GM12878 (cell line): ENCODE results near the gene CLEC18B. TPM values are rescaled to one million over a fixed set of nuclear protein-coding genes. Genes with fewer than 3 reads are reported as not detected.

Experiments used
- ATAC-seq: fragments of 200-7000 bp; cut with Tn5 transposase; 3 replicates; pipeline ENCODE4 v1.9.1; 2020; ENCODE audit warnings: mild to moderate bottlenecking, moderate library complexity
- BruUV-seq: library from RNA; stranded (reverse); fragments of 400-500 nt; replicated peaks from 2 replicates; lab custom pipeline; 2021; lab: Mats Ljungman, UMichigan
- CTCF ChIA-PET: fragments of 300-600 bp; sonication (Branson Sonifier 250); formaldehyde crosslinking; extraction: SDS; loops from one replicate; lab custom pipeline; 2021; ENCODE audit warnings: inconsistent platforms; lab: Yijun Ruan, JAX
- POLR2A ChIA-PET: fragments of 350-600 bp; formaldehyde crosslinking; extraction: SDS; loops from one replicate; lab custom pipeline; 2021; ENCODE audit warnings: inconsistent platforms; lab: Charles Lee
- RAD21 ChIA-PET: fragments of 300-600 bp; sonication (Branson Sonifier 250); formaldehyde crosslinking; loops from one replicate; lab custom pipeline; 2023; ENCODE audit warnings: antibody characterized with exemption; ENCODE audit not compliant: unreplicated experiment; lab: Charles Lee
- SMC1A ChIA-PET: fragments of 300-600 bp; sonication (Branson Sonifier 250); formaldehyde crosslinking; loops from one replicate; lab custom pipeline; 2023; ENCODE audit not compliant: unreplicated experiment, uncharacterized antibody; lab: Charles Lee
- DNase-seq: peaks from one replicate; pipeline ENCODE4 v3.0.0-alpha.2; 2011; ENCODE audit warnings: low read depth, low spot score
- FAIRE-seq: peaks from 3 replicates; lab custom pipeline; 2011; peaks lifted over from hg19 to GRCh38; lab: Jason Lieb, UNC
- H2AFZ ChIP-seq: 2 replicates; pipeline ENCODE4 v1.6.0; 2011; ENCODE audit warnings: low read depth, low read length, control low read depth; ENCODE audit not compliant: control insufficient read depth
- H3K27ac ChIP-seq: 2 replicates; pipeline ENCODE4 v1.5.1; 2011; ENCODE audit warnings: control low read depth; ENCODE audit not compliant: control insufficient read depth, insufficient read depth
- H3K27me3 ChIP-seq, 2 experiments: replicated peaks in 1 of 2; 2 replicates each; pipeline versions ENCODE4 v1.6.0 to v1.6.1; 2011; ENCODE audit warnings: low read length in 1 of 2; ENCODE audit not compliant: control insufficient read depth in 2 of 2, insufficient read depth in 2 of 2
- H3K36me3 ChIP-seq, 2 experiments: 2 replicates each; pipeline ENCODE4 v1.5.1; 2011; ENCODE audit warnings: low read length in 1 of 2; ENCODE audit not compliant: control insufficient read depth in 2 of 2, insufficient read depth in 2 of 2
- H3K4me1 ChIP-seq: 2 replicates; pipeline ENCODE4 v1.6.1; 2011; ENCODE audit warnings: mild to moderate bottlenecking, low read length, moderate library complexity, mixed read lengths; ENCODE audit not compliant: control insufficient read depth, insufficient read depth
- H3K4me2 ChIP-seq: 2 replicates; pipeline ENCODE4 v1.6.0; 2011; ENCODE audit warnings: control low read depth; ENCODE audit not compliant: control insufficient read depth, insufficient read depth
- H3K4me3 ChIP-seq: fragments of 200-600 bp; sonication (generic); 2 replicates; pipeline ENCODE4 v1.5.1; 2016
- H3K79me2 ChIP-seq: 2 replicates; pipeline ENCODE4 v1.6.0; 2011; ENCODE audit warnings: low read length; ENCODE audit not compliant: control insufficient read depth, insufficient read depth
- H3K9ac ChIP-seq: 2 replicates; pipeline ENCODE4 v1.8.0; 2011; ENCODE audit warnings: low read length, control low read depth, mixed read lengths; ENCODE audit not compliant: control insufficient read depth, insufficient read depth
- H3K9me3 ChIP-seq: replicated peaks from 3 replicates; pipeline ENCODE4 v1.5.1; 2011; ENCODE audit warnings: mild to moderate bottlenecking, low read length; ENCODE audit not compliant: control insufficient read depth, insufficient read depth
- H4K20me1 ChIP-seq: 2 replicates; pipeline ENCODE4 v1.6.0; 2011; ENCODE audit not compliant: control insufficient read depth, insufficient read depth
- ATF2 ChIP-seq: IDR thresholded peaks from 2 replicates; pipeline ENCODE4 v1.6.1; 2012; ENCODE audit warnings: low read length, inconsistent platforms
- BACH1 ChIP-seq: fragments of 450-650 bp; IDR thresholded peaks from 2 replicates; pipeline ENCODE4 v1.6.1; 2017; ENCODE audit warnings: mild to moderate bottlenecking, borderline replicate concordance
- BCL3 ChIP-seq: IDR thresholded peaks from 2 replicates; pipeline ENCODE4 v1.6.1; 2011; ENCODE audit warnings: borderline replicate concordance, low read depth, mild to moderate bottlenecking, moderate library complexity, low read length; ENCODE audit not compliant: insufficient read depth, poor library complexity, severe bottlenecking
- CHD4 ChIP-seq: fragments of 200-600 bp; sonication (generic); IDR thresholded peaks from 2 replicates; pipeline ENCODE4 v1.6.1; 2016; ENCODE audit warnings: mild to moderate bottlenecking
- IKZF1 ChIP-seq: fragments of 450-650 bp; conservative IDR thresholded peaks from 2 replicates; pipeline ENCODE4 v1.6.1; 2017; ENCODE audit warnings: antibody characterized with exemption, mild to moderate bottlenecking
- IKZF2 ChIP-seq, 2 experiments: fragments of 450-650 bp; IDR thresholded peaks; 2 replicates each; pipeline ENCODE4 v1.6.1; 2017; ENCODE audit warnings: mild to moderate bottlenecking in 2 of 2, moderate library complexity in 2 of 2
- MAX ChIP-seq: IDR thresholded peaks from 2 replicates; pipeline ENCODE4 v1.6.1; 2012; ENCODE audit warnings: low read depth, low read length, improper control_type of control experiment
- MLLT1 ChIP-seq: fragments of 450-650 bp; IDR thresholded peaks from 2 replicates; pipeline ENCODE4 v1.6.1; 2016; ENCODE audit warnings: mild to moderate bottlenecking
- NR2C2 ChIP-seq: IDR thresholded peaks from 2 replicates; pipeline ENCODE4 v1.6.1; 2011; ENCODE audit warnings: borderline replicate concordance, low read depth; ENCODE audit not compliant: control insufficient read depth, insufficient read length
- RAD51 ChIP-seq: fragments of 450-650 bp; IDR thresholded peaks from 2 replicates; pipeline ENCODE4 v1.6.1; 2016; ENCODE audit warnings: moderate library complexity, mild to moderate bottlenecking, inconsistent platforms
- RELA ChIP-seq: fragments of 450-650 bp; IDR thresholded peaks from 2 replicates; pipeline ENCODE4 v1.8.0; 2014; ENCODE audit warnings: borderline replicate concordance; ENCODE audit not compliant: partially characterized antibody
- RFX5 ChIP-seq: IDR thresholded peaks from 2 replicates; pipeline ENCODE4 v1.6.1; 2011; ENCODE audit warnings: low read depth, low read length, improper control_type of control experiment
- SMC3 ChIP-seq: IDR thresholded peaks from 2 replicates; pipeline ENCODE4 v1.6.1; 2011; ENCODE audit warnings: low read length, improper control_type of control experiment, borderline replicate concordance
- SPI1 ChIP-seq: IDR thresholded peaks from 2 replicates; pipeline ENCODE4 v1.6.1; 2011; ENCODE audit warnings: low read depth, mild to moderate bottlenecking, low read length, moderate library complexity, borderline replicate concordance; ENCODE audit not compliant: insufficient read depth
- STAT1 ChIP-seq: fragments of 450-650 bp; conservative IDR thresholded peaks from 2 replicates; pipeline ENCODE4 v1.6.1; 2014; ENCODE audit warnings: antibody characterized with exemption, mild to moderate bottlenecking
- ZBTB40 ChIP-seq: fragments of 450-650 bp; IDR thresholded peaks from 2 replicates; pipeline ENCODE4 v1.6.1; 2016; ENCODE audit warnings: mild to moderate bottlenecking, moderate library complexity, borderline replicate concordance
- WGBS: methylation state at CpG from one replicate; pipeline ENCODE4 v1.1.6; 2016; ENCODE audit warnings: low lambda C conversion rate; ENCODE audit not compliant: insufficient replicate concordance, insufficient coverage; ENCODE audit errors: missing lambda C conversion rate; 5-methylcytosine and 5-hydroxymethylcytosine counted together
- in situ Hi-C: fragments of 300-500 bp; cut with MboI; formaldehyde crosslinking; loops from 9 replicates; pipeline ENCODE4 v1.14.3; 2018; ENCODE audit warnings: mixed read lengths
- intact Hi-C: fragments of 100-400 bp; cut with micrococcal nuclease; formaldehyde crosslinking; loops from one replicate; pipeline ENCODE4 v1.14.2; 2022; ENCODE audit not compliant: unreplicated experiment
- polyA plus RNA-seq, 11 experiments: library from polyadenylated mRNA; depleted of rRNA in 4 of 11; unstranded in 6 of 11; stranded (reverse) in 5 of 11; fragments of >200 nt; fragmentation: Nextera tagmentation in 4 of 11; fragmentation: Illumina TruSeq in 1 of 11; extraction: Ambion mirVana in 4 of 11; extraction: Trizol in 1 of 11; gene quantifications; 1 replicate in 1 of 11; 2 replicates in 10 of 11; pipeline versions ENCODE4 v1.2.1 to v1.2.3, GENCODE V29; 2011 to 2016; ENCODE audit warnings: inconsistent platforms in 2 of 11, missing spikeins in 2 of 11, low read depth in 1 of 11
- total RNA-seq, 4 experiments: library from RNA; depleted of rRNA in 3 of 4; stranded (reverse); fragments of >200 nt in 3 of 4; fragmentation: Illumina TruSeq in 1 of 4; extraction: Trizol in 1 of 4; gene quantifications; 2 replicates each; pipeline versions ENCODE4 v1.2.1 to v1.2.3, GENCODE V29; 2013 to 2021

Gene CLEC18B
- total and polyA plus RNA-seq, 10 of the 15 experiments (the other 5 are each of a cell fraction or from before 2014, with no cell fraction given): 0.03 to 0.32 (median 0.18) TPM; not detected in 6

- Histone ChIP-seq H3K4me3 (no peak overlapping the region), H4K20me1 (no peaks in the 10 kb centered on the region; the same call in 1 of the 2 replicates), H3K4me1 (peaks cover 19% of the 10 kb centered on the region), H3K27me3 (no peaks in the 10 kb centered on the region), H3K79me2 (no peaks in the 10 kb centered on the region), H3K4me2 (no peak overlapping the region), H3K27ac (no peak overlapping the region), H3K9me3 (no peaks in the 10 kb centered on the region), H2AFZ (no peak overlapping the region), H3K9ac (no peak overlapping the region), H3K36me3 (peaks cover 8 to 47% of the 10 kb centered on the region in 2 experiments; a peak in 3 of 4 replicates)
- no TSS peak for BruUV-seq
- ChIA-PET POLR2A (interaction anchor here (0.6 kb wide), 2 partner anchors 92 to 1194 kb away, joined by 3 to 4 read pairs; no protein-coding TSS in a partner anchor), CTCF (interaction anchor here (0.9 to 1.1 kb wide), 2 partner anchors 10 to 186 kb away, joined by 3 read pairs; no protein-coding TSS in a partner anchor), RAD21 (interaction anchor here (1.0 kb wide), 1 partner anchor 9 kb away, joined by 3 read pairs; no protein-coding TSS in a partner anchor), SMC1A (interaction anchor here (0.9 to 1.3 kb wide), 3 partner anchors 11 to 157 kb away, joined by 3 to 4 read pairs (median 4); no protein-coding TSS in a partner anchor)
- no peak for DNase-seq
- no peak for FAIRE-seq
- no peak for ATAC-seq
- 82% methylated on average over 7 of the region's 7 CpGs for WGBS
- intact Hi-C loops: no loop called here
- in situ Hi-C loops: no loop called here
- TF ChIP-seq BACH1 (no peak), ATF2 (no peak), SPI1 (no peak), CHD4 (no peak), IKZF2 (IDR thresholded peaks at IDR 0.05) (no peak), MAX (no peak), IKZF1 (no peak), RAD51 (no peak), STAT1 (no peak), BCL3 (no peak), SMC3 (no peak), MLLT1 (no peak), NR2C2 (no peak), RFX5 (no peak), ZBTB40 (no peak), RELA (no peak)
Observed at GRCh38 chr16:74465281-74465680, 44.0 kb upstream of the CLEC18B start.
